ENCODE data around the gene ALCAM.

DNA sequence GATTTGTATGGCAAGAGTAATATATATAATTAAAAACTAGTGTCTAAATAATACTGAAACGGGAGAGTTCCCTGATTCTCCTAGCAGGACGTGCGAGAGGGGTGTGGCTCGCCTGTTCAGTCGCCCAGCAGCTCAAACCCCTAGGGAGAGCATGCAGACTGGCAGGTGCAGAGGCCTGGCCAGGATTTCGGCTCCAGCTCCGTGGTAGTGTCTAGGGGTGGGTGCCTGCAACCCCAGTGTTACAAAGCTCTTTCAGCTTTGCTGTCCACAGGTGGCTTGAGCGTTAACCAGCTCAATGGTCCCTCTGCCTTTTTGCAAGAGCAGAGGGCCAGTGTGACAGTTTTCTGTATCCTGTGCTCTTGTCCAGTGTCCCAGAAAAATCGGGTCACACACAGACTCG is 226.6 kb downstream of the ALCAM start:
- TF ChIP-seq, protein P1, sequence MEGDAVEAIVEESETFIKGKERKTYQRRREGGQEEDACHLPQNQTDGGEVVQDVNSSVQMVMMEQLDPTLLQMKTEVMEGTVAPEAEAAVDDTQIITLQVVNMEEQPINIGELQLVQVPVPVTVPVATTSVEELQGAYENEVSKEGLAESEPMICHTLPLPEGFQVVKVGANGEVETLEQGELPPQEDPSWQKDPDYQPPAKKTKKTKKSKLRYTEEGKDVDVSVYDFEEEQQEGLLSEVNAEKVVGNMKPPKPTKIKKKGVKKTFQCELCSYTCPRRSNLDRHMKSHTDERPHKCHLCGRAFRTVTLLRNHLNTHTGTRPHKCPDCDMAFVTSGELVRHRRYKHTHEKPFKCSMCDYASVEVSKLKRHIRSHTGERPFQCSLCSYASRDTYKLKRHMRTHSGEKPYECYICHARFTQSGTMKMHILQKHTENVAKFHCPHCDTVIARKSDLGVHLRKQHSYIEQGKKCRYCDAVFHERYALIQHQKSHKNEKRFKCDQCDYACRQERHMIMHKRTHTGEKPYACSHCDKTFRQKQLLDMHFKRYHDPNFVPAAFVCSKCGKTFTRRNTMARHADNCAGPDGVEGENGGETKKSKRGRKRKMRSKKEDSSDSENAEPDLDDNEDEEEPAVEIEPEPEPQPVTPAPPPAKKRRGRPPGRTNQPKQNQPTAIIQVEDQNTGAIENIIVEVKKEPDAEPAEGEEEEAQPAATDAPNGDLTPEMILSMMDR (IDR thresholded peaks at IDR 0.05): no peak
- no peak for TF ChIP-seq POLR2AphosphoS5 (IDR thresholded peaks at IDR 0.05)
